ENCODE data around the gene USP10. TPM values are rescaled to one million over a fixed set of nuclear protein-coding genes. Genes with fewer than 3 reads are reported as not detected.

Gene USP10
- total RNA-seq, 2 donors from 2014 or later = 82.7 to 129 TPM

- Mint-ChIP-seq H3K9me3 (no peaks in the 10 kb centered on the region), H3K27ac (no peak overlapping the region), H3K36me3 (no peaks in the 10 kb centered on the region)
- DNase-seq (ENCODE audit: low spot score in 2 of 2) (no peak), ATAC-seq (no peak)
These were observed 123.7 kb downstream of the USP10 start for GRCh38 chr16:84823484-84823883.

- no peak for DNase-seq (ENCODE audit: low spot score in 2 of 2)
- no peaks in the 10 kb centered on the region for H3K36me3 Mint-ChIP-seq
- no peaks in the 10 kb centered on the region for H3K9me3 Mint-ChIP-seq
- H3K27ac Mint-ChIP-seq = no peak overlapping the region
- ATAC-seq = no peak
These were observed 124.1 kb downstream of the USP10 start for GRCh38 chr16:84823926-84824325.

GRCh38 chr16:84825896-84826557, 126.2 kb downstream of the USP10 start:
- DNase-seq (ENCODE audit: low spot score in 2 of 2) (no peak), ATAC-seq (no peak)
- Mint-ChIP-seq H3K36me3 (no peaks in the 10 kb centered on the region), H3K9me3 (no peaks in the 10 kb centered on the region), H3K27ac (no peak overlapping the region)

- ATAC-seq = no peak
- Mint-ChIP-seq H3K36me3 (no peaks in the 10 kb centered on the region), H3K9me3 (no peaks in the 10 kb centered on the region), H3K27ac (no peak overlapping the region)
- no peak for DNase-seq (ENCODE audit: low spot score in 2 of 2)
These were observed 126.8 kb downstream of the USP10 start for GRCh38 chr16:84826558-84826941.

GRCh38 chr16:84827131-84827574, 127.4 kb downstream of the USP10 start:
- DNase-seq (ENCODE audit: low spot score in 2 of 2) = no peak
- no peaks in the 10 kb centered on the region for H3K36me3 Mint-ChIP-seq
- no peaks in the 10 kb centered on the region for H3K9me3 Mint-ChIP-seq
- no peak overlapping the region for H3K27ac Mint-ChIP-seq
- ATAC-seq = no peak

- Mint-ChIP-seq H3K27ac (no peak overlapping the region), H3K36me3 (no peaks in the 10 kb centered on the region), H3K9me3 (no peaks in the 10 kb centered on the region)
- DNase-seq (ENCODE audit: low spot score in 2 of 2) (no peak), ATAC-seq (no peak)
These were observed 128.1 kb downstream of the USP10 start for GRCh38 chr16:84827897-84828296.

GRCh38 chr16:84828322-84828721, 128.5 kb downstream of the USP10 start:
- Mint-ChIP-seq H3K36me3 (no peaks in the 10 kb centered on the region), H3K27ac (peak overlapping the region in 1 of 2 donors; percentile 65), H3K9me3 (no peaks in the 10 kb centered on the region)
- ATAC-seq = no peak
- DNase-seq (ENCODE audit: low spot score in 2 of 2) = no peak

Other genes starting within 250 kb of the USP10 start
- 10 to 100 TPM; 11.2 to 19.0 TPM for gene MEAK7, start 195.3 kb upstream of the USP10 start, total RNA-seq
- gene COTL1, start 81.9 kb upstream of the USP10 start, total RNA-seq = 100 to 1,000 TPM; 277 to 583 TPM
- 10 to 100 TPM; 50.5 to 60.5 TPM for gene KLHL36, start 51.5 kb upstream of the USP10 start, total RNA-seq
- under 1 TPM; 0.07 to 0.08 TPM for gene CRISPLD2, start 120.0 kb downstream of the USP10 start, total RNA-seq

Measured in activated naive CD4-positive, alpha-beta T cell treated with anti-CD3 and anti-CD28 coated beads, Interleukin-2, amount 50 U/mL, for 72 hours (primary cell).